RWPE1 (cell line): Measurements from ENCODE around the gene FAM13C.

ENCODE experiments used
- CTCF ChIA-PET: fragments of 350-600 bp; sonication (Branson Sonifier 250); formaldehyde crosslinking; extraction: SDS; loops from one replicate; lab custom pipeline; 2021; lab: Yijun Ruan, JAX
- POLR2A ChIA-PET: fragments of 400-600 bp; formaldehyde crosslinking; extraction: SDS; loops from one replicate; lab custom pipeline; 2020; ENCODE audit warnings: antibody characterized with exemption; ENCODE audit not compliant: low non-redundant PET; lab: Yijun Ruan, JAX
- DNase-seq: peaks from one replicate; pipeline ENCODE4 v3.0.0; 2012; ENCODE audit warnings: low spot score
- H3K27ac ChIP-seq: fragments of 450-650 bp; 2 replicates; pipeline ENCODE4 v1.5.1; 2017
- CTCF ChIP-seq: fragments of 450-650 bp; conservative IDR thresholded peaks from 2 replicates; pipeline ENCODE4 v1.5.1; 2017; ENCODE audit warnings: low read depth, mild to moderate bottlenecking

The FAM13C gene

GRCh38 chr10:59300386-59300785 lies 62.0 kb downstream of the FAM13C start:
- ChIA-PET POLR2A (no interaction called here), CTCF (no interaction called here)
- H3K27ac ChIP-seq, result no peak overlapping the region
- no peak for DNase-seq
- TF ChIP-seq CTCF, result no peak

GRCh38 chr10:59299933-59300332 lies 62.4 kb downstream of the FAM13C start:
- DNase-seq, result no peak
- CTCF ChIA-PET, result interaction anchor here (0.6 kb wide), 1 partner anchor 166 kb away, joined by 3 read pairs; no protein-coding TSS in a partner anchor
- H3K27ac ChIP-seq, result no peak overlapping the region

GRCh38 chr10:59290448-59290847 lies 71.9 kb downstream of the FAM13C start:
- ChIA-PET POLR2A (no interaction called here), CTCF (interaction anchor here (0.6 to 1.0 kb wide), 3 partner anchors 15 to 174 kb away, joined by 3 to 4 read pairs (median 3); no protein-coding TSS in a partner anchor)
- no peak for TF ChIP-seq CTCF
- DNase-seq, result no peak
- no peak overlapping the region for H3K27ac ChIP-seq

More at GRCh38 chr10:59299933-59300332, 62.4 kb downstream of the FAM13C start:
- POLR2A ChIA-PET, result no interaction called here
- no peak for TF ChIP-seq CTCF

GRCh38 chr10:59289853-59290252 lies 72.5 kb downstream of the FAM13C start:
- no peak for DNase-seq
- CTCF ChIA-PET, result no interaction called here
- POLR2A ChIA-PET, result no interaction called here
- no peak for TF ChIP-seq CTCF
- no peak overlapping the region for H3K27ac ChIP-seq

GRCh38 chr10:59287587-59288255 lies 74.6 kb downstream of the FAM13C start:
- POLR2A ChIA-PET, result no interaction called here
- CTCF ChIA-PET, result interaction anchor here (0.6 kb wide), 1 partner anchor 316 kb away, joined by 4 read pairs; no protein-coding TSS in a partner anchor
- no peak for DNase-seq
- no peak for TF ChIP-seq CTCF
- no peak overlapping the region for H3K27ac ChIP-seq

GRCh38 chr10:59285848-59286247 lies 76.5 kb downstream of the FAM13C start:
- CTCF ChIA-PET, result interaction anchor here (0.6 kb wide), 1 partner anchor 104 kb away, joined by 4 read pairs; no protein-coding TSS in a partner anchor
- DNase-seq, result no peak
- POLR2A ChIA-PET, result no interaction called here
- no peak overlapping the region for H3K27ac ChIP-seq
- no peak for TF ChIP-seq CTCF
